HCT116 (cell line): ENCODE data around the gene CCDC9B.

ENCODE experiments used
- CEBPB ChIP-seq: IDR thresholded peaks from 2 replicates; pipeline ENCODE4 v1.6.1; 2012; ENCODE audit warnings: low read depth
- EGR1 ChIP-seq: IDR thresholded peaks from 2 replicates; pipeline ENCODE4 v1.6.1; 2012; ENCODE audit warnings: low read depth
- EZH2 ChIP-seq: fragments of 200-600 bp; sonication (generic); IDR thresholded peaks from 2 replicates; pipeline ENCODE4 v1.6.1; 2017; ENCODE audit warnings: antibody characterized with exemption, mixed run types
- EZH2phosphoT487 ChIP-seq: fragments of 200-600 bp; IDR thresholded peaks from 2 replicates; pipeline ENCODE4 v1.6.1; 2018; ENCODE audit warnings: antibody characterized with exemption, borderline replicate concordance
- JUND ChIP-seq: IDR thresholded peaks from 2 replicates; pipeline ENCODE4 v1.6.1; 2012
- MAX ChIP-seq: IDR thresholded peaks from 2 replicates; pipeline ENCODE4 v1.6.1; 2012
- POLR2A ChIP-seq: IDR thresholded peaks from 2 replicates; pipeline ENCODE4 v1.7.0; 2011; ENCODE audit warnings: borderline replicate concordance; ENCODE audit not compliant: insufficient read depth, insufficient read length; ENCODE audit errors: extremely low read depth
- POLR2AphosphoS5 ChIP-seq: IDR thresholded peaks from 2 replicates; pipeline ENCODE4 v1.6.1; 2011; ENCODE audit warnings: mild to moderate bottlenecking, low read depth, low read length, moderate library complexity
- RAD21 ChIP-seq: IDR thresholded peaks from 2 replicates; pipeline ENCODE4 v1.6.1; 2012; ENCODE audit warnings: low read depth, mild to moderate bottlenecking
- SP1 ChIP-seq: IDR thresholded peaks from 2 replicates; pipeline ENCODE4 v1.6.1; 2012; ENCODE audit warnings: low read depth
- YY1 ChIP-seq: IDR thresholded peaks from 2 replicates; pipeline ENCODE4 v1.6.1; 2011; ENCODE audit warnings: low read length, low read depth, moderate library complexity, mild to moderate bottlenecking; ENCODE audit not compliant: insufficient replicate concordance; ENCODE audit errors: extremely low read depth
- ZNF274 ChIP-seq: fragments of 200-500 bp; sonication (Bioruptor generic); IDR thresholded peaks from 2 replicates; pipeline ENCODE4 v1.6.1; 2014; ENCODE audit warnings: mild to moderate bottlenecking, low read depth, low read length, inconsistent platforms
- TF ChIP-seq, protein P1 (sequence below), 3 experiments: fragments of 200-600 bp in 1 of 3; sonication (generic) in 1 of 3; IDR thresholded peaks in 2 of 3; conservative IDR thresholded peaks in 1 of 3; 2 replicates each; pipeline ENCODE4 v1.5.1; 2012 to 2017; ENCODE audit warnings: low read depth in 2 of 3, low read length in 2 of 3, antibody characterized with exemption in 1 of 3, borderline replicate concordance in 1 of 3, control low read depth in 1 of 3, mild to moderate bottlenecking in 1 of 3, mixed read lengths in 1 of 3, mixed run types in 1 of 3, moderate library complexity in 1 of 3; ENCODE audit not compliant: insufficient read depth in 1 of 3
- TF ChIP-seq, protein P2 (sequence below): IDR thresholded peaks from 2 replicates; pipeline ENCODE4 v1.6.1; 2012; ENCODE audit warnings: low read depth

- TF ChIP-seq, protein P1, sequence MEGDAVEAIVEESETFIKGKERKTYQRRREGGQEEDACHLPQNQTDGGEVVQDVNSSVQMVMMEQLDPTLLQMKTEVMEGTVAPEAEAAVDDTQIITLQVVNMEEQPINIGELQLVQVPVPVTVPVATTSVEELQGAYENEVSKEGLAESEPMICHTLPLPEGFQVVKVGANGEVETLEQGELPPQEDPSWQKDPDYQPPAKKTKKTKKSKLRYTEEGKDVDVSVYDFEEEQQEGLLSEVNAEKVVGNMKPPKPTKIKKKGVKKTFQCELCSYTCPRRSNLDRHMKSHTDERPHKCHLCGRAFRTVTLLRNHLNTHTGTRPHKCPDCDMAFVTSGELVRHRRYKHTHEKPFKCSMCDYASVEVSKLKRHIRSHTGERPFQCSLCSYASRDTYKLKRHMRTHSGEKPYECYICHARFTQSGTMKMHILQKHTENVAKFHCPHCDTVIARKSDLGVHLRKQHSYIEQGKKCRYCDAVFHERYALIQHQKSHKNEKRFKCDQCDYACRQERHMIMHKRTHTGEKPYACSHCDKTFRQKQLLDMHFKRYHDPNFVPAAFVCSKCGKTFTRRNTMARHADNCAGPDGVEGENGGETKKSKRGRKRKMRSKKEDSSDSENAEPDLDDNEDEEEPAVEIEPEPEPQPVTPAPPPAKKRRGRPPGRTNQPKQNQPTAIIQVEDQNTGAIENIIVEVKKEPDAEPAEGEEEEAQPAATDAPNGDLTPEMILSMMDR (IDR thresholded peaks at IDR 0.05 in 2 of 3, conservative IDR thresholded peaks at IDR 0.05 in 1 of 3; ENCODE audit: borderline replicate concordance in 1 of 3, insufficient read depth in 1 of 3, low read depth in 2 of 3, low read length in 2 of 3), result peak in 2 of 3 experiments; percentile 86 to 90; a peak in 4 of 6 replicates
- no peak for TF ChIP-seq MAX
- TF ChIP-seq ZNF274, result no peak
- no peak for TF ChIP-seq JUND
- TF ChIP-seq, protein P2, sequence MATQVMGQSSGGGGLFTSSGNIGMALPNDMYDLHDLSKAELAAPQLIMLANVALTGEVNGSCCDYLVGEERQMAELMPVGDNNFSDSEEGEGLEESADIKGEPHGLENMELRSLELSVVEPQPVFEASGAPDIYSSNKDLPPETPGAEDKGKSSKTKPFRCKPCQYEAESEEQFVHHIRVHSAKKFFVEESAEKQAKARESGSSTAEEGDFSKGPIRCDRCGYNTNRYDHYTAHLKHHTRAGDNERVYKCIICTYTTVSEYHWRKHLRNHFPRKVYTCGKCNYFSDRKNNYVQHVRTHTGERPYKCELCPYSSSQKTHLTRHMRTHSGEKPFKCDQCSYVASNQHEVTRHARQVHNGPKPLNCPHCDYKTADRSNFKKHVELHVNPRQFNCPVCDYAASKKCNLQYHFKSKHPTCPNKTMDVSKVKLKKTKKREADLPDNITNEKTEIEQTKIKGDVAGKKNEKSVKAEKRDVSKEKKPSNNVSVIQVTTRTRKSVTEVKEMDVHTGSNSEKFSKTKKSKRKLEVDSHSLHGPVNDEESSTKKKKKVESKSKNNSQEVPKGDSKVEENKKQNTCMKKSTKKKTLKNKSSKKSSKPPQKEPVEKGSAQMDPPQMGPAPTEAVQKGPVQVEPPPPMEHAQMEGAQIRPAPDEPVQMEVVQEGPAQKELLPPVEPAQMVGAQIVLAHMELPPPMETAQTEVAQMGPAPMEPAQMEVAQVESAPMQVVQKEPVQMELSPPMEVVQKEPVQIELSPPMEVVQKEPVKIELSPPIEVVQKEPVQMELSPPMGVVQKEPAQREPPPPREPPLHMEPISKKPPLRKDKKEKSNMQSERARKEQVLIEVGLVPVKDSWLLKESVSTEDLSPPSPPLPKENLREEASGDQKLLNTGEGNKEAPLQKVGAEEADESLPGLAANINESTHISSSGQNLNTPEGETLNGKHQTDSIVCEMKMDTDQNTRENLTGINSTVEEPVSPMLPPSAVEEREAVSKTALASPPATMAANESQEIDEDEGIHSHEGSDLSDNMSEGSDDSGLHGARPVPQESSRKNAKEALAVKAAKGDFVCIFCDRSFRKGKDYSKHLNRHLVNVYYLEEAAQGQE, result no peak
- TF ChIP-seq POLR2AphosphoS5, result no peak
- TF ChIP-seq EZH2, result no peak
- no peak for TF ChIP-seq CEBPB
- TF ChIP-seq POLR2A, result no peak
- TF ChIP-seq YY1, result no peak
- TF ChIP-seq RAD21, result no peak
- no peak for TF ChIP-seq SP1
- TF ChIP-seq EGR1, result no peak
- TF ChIP-seq EZH2phosphoT487, result no peak
Measured at GRCh38 chr15:40338041-40338657, 2.6 kb downstream of the CCDC9B start.
